PC-9 (cell line): ENCODE data around the gene ST6GALNAC2. TPM values are rescaled to one million over a fixed set of nuclear protein-coding genes. Genes with fewer than 3 reads are reported as not detected.

Experiments used
- BruUV-seq: library from RNA; stranded (reverse); fragments of 400-500 nt; replicated peaks from 2 replicates; lab custom pipeline; 2021; lab: Mats Ljungman, UMichigan
- CTCF ChIA-PET: fragments of 300-600 bp; sonication (Branson Sonifier 250); formaldehyde crosslinking; loops from one replicate; lab custom pipeline; 2022; ENCODE audit warnings: antibody characterized with exemption; lab: Charles Lee
- POLR2A ChIA-PET: fragments of 300-600 bp; sonication (Branson Sonifier 250); formaldehyde crosslinking; loops from one replicate; lab custom pipeline; 2022; ENCODE audit warnings: antibody characterized with exemption; ENCODE audit not compliant: unreplicated experiment; lab: Charles Lee
- DNase-seq, 2 experiments: peaks; one replicate each; pipeline versions ENCODE4 v3.0.0 to v3.0.0-alpha.2; 2015 to 2022; ENCODE audit warnings: mixed read lengths in 1 of 2
- H2AFZ ChIP-seq: fragments of 200-600 bp; sonication (generic); 2 replicates; pipeline ENCODE4 v1.8.1; 2017; ENCODE audit warnings: antibody characterized with exemption
- H3F3A ChIP-seq: fragments of 200-600 bp; sonication (generic); 2 replicates; pipeline ENCODE4 v1.8.1; 2017; ENCODE audit warnings: antibody characterized with exemption, mild to moderate bottlenecking, low read depth; ENCODE audit not compliant: insufficient read depth
- H3K27ac ChIP-seq: fragments of 200-600 bp; sonication (generic); 2 replicates; pipeline ENCODE4 v1.6.1; 2016; ENCODE audit warnings: mixed run types
- H3K27me3 ChIP-seq: fragments of 200-600 bp; sonication (generic); 2 replicates; pipeline ENCODE4 v1.6.1; 2016; ENCODE audit warnings: low read depth, mixed run types; ENCODE audit not compliant: insufficient read depth
- H3K36me3 ChIP-seq: fragments of 200-600 bp; sonication (generic); 2 replicates; pipeline ENCODE4 v1.6.1; 2016; ENCODE audit warnings: low read depth, mixed run types
- H3K4me1 ChIP-seq: fragments of 200-600 bp; sonication (generic); replicated peaks from 2 replicates; pipeline ENCODE4 v1.6.1; 2016; ENCODE audit warnings: mixed run types; ENCODE audit not compliant: insufficient read depth
- H3K4me2 ChIP-seq: fragments of 200-600 bp; sonication (generic); 2 replicates; pipeline ENCODE4 v1.6.1; 2017; ENCODE audit warnings: mixed run types
- H3K4me3 ChIP-seq: fragments of 200-600 bp; sonication (generic); 2 replicates; pipeline ENCODE4 v1.6.1; 2016; ENCODE audit warnings: mixed run types
- H3K79me2 ChIP-seq: fragments of 200-600 bp; sonication (generic); 2 replicates; pipeline ENCODE4 v1.6.1; 2017; ENCODE audit warnings: low read depth, mixed run types
- H3K9me2 ChIP-seq: fragments of 200-600 bp; sonication (generic); 2 replicates; pipeline ENCODE4 v1.8.1; 2017; ENCODE audit warnings: mild to moderate bottlenecking; ENCODE audit not compliant: insufficient read depth
- H3K9me3 ChIP-seq: fragments of 200-600 bp; sonication (generic); 2 replicates; pipeline ENCODE4 v1.8.1; 2016; ENCODE audit warnings: low read depth; ENCODE audit not compliant: insufficient read depth
- H4K20me1 ChIP-seq: fragments of 200-600 bp; sonication (generic); 2 replicates; pipeline ENCODE4 v1.8.1; 2017; ENCODE audit not compliant: insufficient read depth
- CTCF ChIP-seq: fragments of 200-600 bp; sonication (generic); conservative IDR thresholded peaks from 2 replicates; pipeline ENCODE4 v1.6.1; 2017; ENCODE audit warnings: mixed run types, antibody characterized with exemption, mild to moderate bottlenecking, moderate library complexity
- EZH2 ChIP-seq: fragments of 200-600 bp; sonication (generic); IDR thresholded peaks from 2 replicates; pipeline ENCODE4 v1.8.0; 2017; ENCODE audit warnings: antibody characterized with exemption, low read depth
- intact Hi-C: fragments of 100-400 bp; cut with micrococcal nuclease; formaldehyde crosslinking; loops from one replicate; pipeline ENCODE4 v1.10.0; 2022; ENCODE audit not compliant: unreplicated experiment
- total RNA-seq: library from RNA; stranded (reverse); gene quantifications from 2 replicates; pipeline ENCODE4 v1.2.3, GENCODE V29; 2021

Gene ST6GALNAC2
- total RNA-seq, 1 experiment from 2014 or later: 15.5 TPM

GRCh38 chr17:76569607-76570279 lies 15.9 kb downstream of the ST6GALNAC2 start:
- no peaks in the 10 kb centered on the region for H3K4me1 ChIP-seq
- H4K20me1 ChIP-seq: peaks cover 13% of the 10 kb centered on the region
- H3K9me2 ChIP-seq: no peaks in the 10 kb centered on the region
- no peak overlapping the region for H3K4me3 ChIP-seq
- intact Hi-C loops: no loop called here
- H3K4me2 ChIP-seq: no peak overlapping the region
- DNase-seq: peak in 1 of 2 experiments; percentile 67
- H3K79me2 ChIP-seq: no peaks in the 10 kb centered on the region
- no TSS peak for BruUV-seq
- no peak overlapping the region for H2AFZ ChIP-seq
- POLR2A ChIA-PET: no interaction called here
- no peaks in the 10 kb centered on the region for H3K9me3 ChIP-seq
- no peak overlapping the region for H3K27ac ChIP-seq
- CTCF ChIA-PET: interaction anchor here (0.6 kb wide), 1 partner anchor 12 kb away, joined by 4 read pairs; no protein-coding TSS in a partner anchor
- peaks cover 20% of the 10 kb centered on the region for H3F3A ChIP-seq
- no peak for TF ChIP-seq EZH2
- no peak for TF ChIP-seq CTCF
- no peaks in the 10 kb centered on the region for H3K27me3 ChIP-seq
- no peaks in the 10 kb centered on the region for H3K36me3 ChIP-seq

- intact Hi-C loops: no loop called here
- H4K20me1 ChIP-seq: peaks cover 13% of the 10 kb centered on the region
- H3K79me2 ChIP-seq: no peaks in the 10 kb centered on the region
- no TSS peak for BruUV-seq
- no peak overlapping the region for H3K27ac ChIP-seq
- POLR2A ChIA-PET: no interaction called here
- no peak overlapping the region for H3K4me3 ChIP-seq
- CTCF ChIA-PET: interaction anchor here (0.7 kb wide), 1 partner anchor 51 kb away, joined by 5 read pairs; no protein-coding TSS in a partner anchor
- no peaks in the 10 kb centered on the region for H3K9me3 ChIP-seq
- H3K27me3 ChIP-seq: no peaks in the 10 kb centered on the region
- TF ChIP-seq EZH2 (no peak), CTCF (no peak)
- no peaks in the 10 kb centered on the region for H3K36me3 ChIP-seq
- H3K9me2 ChIP-seq: no peaks in the 10 kb centered on the region
- H3K4me2 ChIP-seq: no peak overlapping the region
- H3K4me1 ChIP-seq: no peaks in the 10 kb centered on the region
- peaks cover 20% of the 10 kb centered on the region for H3F3A ChIP-seq
- no peak for DNase-seq
- no peak overlapping the region for H2AFZ ChIP-seq
Observed at GRCh38 chr17:76568811-76569221, 16.8 kb downstream of the ST6GALNAC2 start.

DNA sequence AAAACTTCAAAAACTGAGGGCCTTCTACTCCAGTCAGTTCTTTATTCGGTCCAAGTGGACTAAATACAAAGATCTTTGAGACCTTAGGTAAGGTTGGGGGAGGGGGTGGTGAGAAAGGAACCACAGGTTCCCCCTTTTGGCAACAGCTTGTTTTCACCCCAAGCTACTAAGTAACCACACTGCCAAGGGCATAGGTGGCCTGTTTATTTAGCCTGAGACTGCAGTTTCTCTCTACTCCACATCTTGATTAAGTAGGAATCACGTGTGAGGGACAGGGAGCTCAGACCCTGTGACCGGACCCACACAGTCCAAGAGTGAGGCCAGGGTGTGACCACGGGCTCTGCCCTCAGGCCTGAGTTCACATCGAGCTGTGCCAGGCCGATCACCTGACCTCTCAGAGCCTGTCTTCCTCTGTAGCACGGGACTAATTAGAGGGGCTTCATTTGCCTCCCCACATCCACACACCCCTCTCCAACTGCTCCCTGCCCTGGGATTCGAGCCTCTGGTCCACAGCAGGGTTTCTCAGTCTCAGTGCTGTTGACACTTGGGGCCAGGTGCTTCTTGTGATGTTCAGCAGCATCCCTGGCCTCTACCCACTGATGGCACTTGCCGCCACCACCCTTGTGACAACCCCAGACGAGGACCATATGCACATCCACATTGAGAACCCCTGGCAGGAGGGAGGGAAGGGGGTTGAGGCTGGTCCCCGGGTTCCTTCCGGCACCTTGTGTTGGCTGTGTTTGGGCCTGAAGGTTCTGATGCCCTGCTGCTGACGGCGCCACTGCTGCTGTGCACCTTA lies 17.8 kb downstream of the ST6GALNAC2 start:
- ChIA-PET POLR2A (interaction anchor here (0.5 to 0.6 kb wide), 3 partner anchors 11 to 122 kb away, joined by 4 to 9 read pairs (median 7); no protein-coding TSS in a partner anchor), CTCF (interaction anchor here (0.7 kb wide), 1 partner anchor 57 kb away, joined by 4 read pairs; no protein-coding TSS in a partner anchor)
- no peak overlapping the region for H2AFZ ChIP-seq
- H3K27me3 ChIP-seq: no peaks in the 10 kb centered on the region
- DNase-seq: no peak
- H3K4me1 ChIP-seq: no peaks in the 10 kb centered on the region
- H3K4me3 ChIP-seq: no peak overlapping the region
- no TSS peak for BruUV-seq
- peaks cover 16% of the 10 kb centered on the region for H4K20me1 ChIP-seq
- intact Hi-C loops: no loop called here
- H3K9me2 ChIP-seq: no peaks in the 10 kb centered on the region
- TF ChIP-seq EZH2: no peak
- no peaks in the 10 kb centered on the region for H3K9me3 ChIP-seq
- H3K79me2 ChIP-seq: peaks cover 2% of the 10 kb centered on the region
- H3K4me2 ChIP-seq: no peak overlapping the region
- H3F3A ChIP-seq: peaks cover 22% of the 10 kb centered on the region
- no peaks in the 10 kb centered on the region for H3K36me3 ChIP-seq
- no peak overlapping the region for H3K27ac ChIP-seq
